HepG2 (cell line): ENCODE measurements around the gene CPNE1. TPM values are rescaled to one million over a fixed set of nuclear protein-coding genes. Genes with fewer than 3 reads are reported as not detected.

Experiments used
- ARHGAP35 ChIP-seq: sonication (generic); formaldehyde crosslinking; IDR thresholded peaks from 2 replicates; pipeline ENCODE4 v1.9.0; 2022; ENCODE audit warnings: mild to moderate bottlenecking, inconsistent platforms, moderate library complexity, missing genetic modification reagents, borderline replicate concordance
- ATF2 ChIP-seq: sonication (generic); formaldehyde crosslinking; IDR thresholded peaks from 2 replicates; pipeline ENCODE4 v1.4.0; 2020; ENCODE audit warnings: missing genetic modification reagents
- FOXC1 ChIP-seq: sonication (generic); formaldehyde crosslinking; IDR thresholded peaks from 2 replicates; pipeline ENCODE4 v1.8.0; 2022; ENCODE audit warnings: mild to moderate bottlenecking, missing genetic modification reagents, borderline replicate concordance
- KDM5A ChIP-seq: fragments of 200-600 bp; sonication (generic); IDR thresholded peaks from 2 replicates; pipeline ENCODE4 v1.7.0; 2018; ENCODE audit warnings: antibody characterized with exemption, mild to moderate bottlenecking, low read length, borderline replicate concordance
- NR1H2 ChIP-seq: sonication (generic); formaldehyde crosslinking; IDR thresholded peaks from 2 replicates; pipeline ENCODE4 v1.8.1; 2022; ENCODE audit warnings: low read depth, missing genetic modification reagents, borderline replicate concordance
- SKIL ChIP-seq: sonication (generic); formaldehyde crosslinking; IDR thresholded peaks from 2 replicates; pipeline ENCODE4 v1.8.0; 2022; ENCODE audit warnings: missing genetic modification reagents, mild to moderate bottlenecking, moderate library complexity, borderline replicate concordance
- SUZ12 ChIP-seq: fragments of 150-350 bp; IDR thresholded peaks from 2 replicates; pipeline ENCODE4 v1.6.1; 2014; ENCODE audit warnings: low read depth, low read length
- TEAD3 ChIP-seq: optimal IDR thresholded peaks from 2 replicates; pipeline ENCODE3; 2016; ENCODE audit warnings: borderline replicate concordance
- ZMYM3 ChIP-seq: sonication (generic); formaldehyde crosslinking; IDR thresholded peaks from 2 replicates; pipeline ENCODE4 v1.5.1; 2020; ENCODE audit warnings: mild to moderate bottlenecking, missing genetic modification reagents
- ZNF234 ChIP-seq: sonication (generic); formaldehyde crosslinking; conservative IDR thresholded peaks from 2 replicates; pipeline ENCODE4 v1.5.1; 2020; ENCODE audit warnings: mild to moderate bottlenecking, missing genetic modification reagents
- ZNF501 ChIP-seq: sonication (generic); formaldehyde crosslinking; IDR thresholded peaks from 2 replicates; pipeline ENCODE4 v1.5.1; 2020; ENCODE audit warnings: mild to moderate bottlenecking, moderate library complexity, missing genetic modification reagents
- ZNF619 ChIP-seq: sonication (generic); formaldehyde crosslinking; IDR thresholded peaks from 2 replicates; pipeline ENCODE4 v1.4.0; 2020; ENCODE audit warnings: mild to moderate bottlenecking, missing genetic modification reagents
- ZUFSP ChIP-seq: sonication (generic); formaldehyde crosslinking; IDR thresholded peaks from 2 replicates; pipeline ENCODE4 v1.9.0; 2021; ENCODE audit warnings: missing genetic modification reagents, mild to moderate bottlenecking, borderline replicate concordance
- ZXDC ChIP-seq: sonication (generic); formaldehyde crosslinking; IDR thresholded peaks from 2 replicates; pipeline ENCODE4 v1.5.0; 2020; ENCODE audit warnings: mild to moderate bottlenecking, missing genetic modification reagents
- polyA plus RNA-seq, 8 experiments: library from polyadenylated mRNA; depleted of rRNA in 3 of 8; stranded (reverse) in 7 of 8; unstranded in 1 of 8; fragments of >200 nt; fragmentation: Illumina TruSeq in 4 of 8; extraction: Trizol in 4 of 8; gene quantifications; 2 replicates each; pipeline versions ENCODE4 v1.2.1 to v1.2.3, GENCODE V29; 2011 to 2016; ENCODE audit warnings: low read depth in 4 of 8, missing spikeins in 1 of 8, mixed read lengths in 1 of 8; ENCODE audit not compliant: insufficient read depth in 1 of 8
- total RNA-seq, 5 experiments: library from RNA; depleted of rRNA; stranded (reverse); fragments of >200 nt; fragmentation: Illumina TruSeq; extraction: Trizol; gene quantifications; 2 replicates each; pipeline ENCODE4 v1.2.3, GENCODE V29; 2016; ENCODE audit warnings: low read depth in 1 of 5
- TF ChIP-seq, protein P1 (sequence below): sonication (generic); formaldehyde crosslinking; IDR thresholded peaks from 2 replicates; pipeline ENCODE4; 2020; ENCODE audit warnings: missing genetic modification reagents, mild to moderate bottlenecking, borderline replicate concordance
- TF ChIP-seq, protein P2 (sequence below): sonication (generic); formaldehyde crosslinking; IDR thresholded peaks from 2 replicates; pipeline ENCODE4 v1.4.0; 2020; ENCODE audit warnings: missing genetic modification reagents

The CPNE1 gene
- total and polyA plus RNA-seq, 2 of the 13 experiments (the other 11 are each of a cell fraction or from before 2014, with no cell fraction given), result 408 to 431 TPM

DNA sequence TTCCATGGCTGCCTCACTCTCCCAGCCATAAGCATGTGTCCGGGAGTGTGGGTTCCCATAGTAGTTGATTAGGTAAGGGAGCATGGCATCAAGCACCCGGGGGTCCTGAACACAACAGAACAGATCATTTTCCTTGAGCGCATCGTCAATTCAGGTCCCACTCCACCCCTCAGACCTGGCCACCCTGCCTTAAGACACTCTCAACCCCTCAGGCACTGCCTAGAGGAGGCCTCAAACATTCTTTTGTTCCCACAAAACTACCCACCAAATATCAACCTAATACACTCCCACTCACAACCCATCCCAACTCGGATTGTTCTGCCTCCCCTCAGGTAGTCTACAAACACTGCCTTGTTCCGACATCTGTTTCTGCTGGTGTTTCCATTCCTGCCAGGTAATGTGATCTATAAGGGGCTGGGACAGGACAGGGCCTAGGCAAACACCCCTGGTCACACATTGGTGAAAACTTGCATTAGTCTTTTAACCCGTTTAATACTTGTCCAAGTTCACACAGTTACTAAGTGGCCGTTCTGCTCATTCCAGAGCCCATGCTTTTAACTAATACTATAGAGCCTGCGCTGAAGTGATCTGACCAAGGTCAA, 33.1 kb upstream of the CPNE1 start (continued):
- TF ChIP-seq SKIL (CRISPR knock-in tag) (no peak), ZNF501 (no peak; the same call in 1 of the 2 replicates), ATF2 (CRISPR knock-in tag) (peak; percentile 39; the same call in 1 of the 2 replicates), TEAD3 (CRISPR knock-in tag) (no peak), KDM5A (no peak), ZXDC (CRISPR knock-in tag) (0 out of 2 replicates have a peak, but pooled peaks have one; percentile 66), ZMYM3 (CRISPR knock-in tag) (no peak), SUZ12 (no peak), FOXC1 (0 out of 2 replicates have a peak, but pooled peaks have one; percentile 22), ZUFSP (CRISPR knock-in tag) (no peak), ARHGAP35 (no peak), NR1H2 (CRISPR knock-in tag) (no peak; the same call in 1 of the 2 replicates), ZNF234 (no peak), ZNF619 (no peak)
- TF ChIP-seq, protein P1, sequence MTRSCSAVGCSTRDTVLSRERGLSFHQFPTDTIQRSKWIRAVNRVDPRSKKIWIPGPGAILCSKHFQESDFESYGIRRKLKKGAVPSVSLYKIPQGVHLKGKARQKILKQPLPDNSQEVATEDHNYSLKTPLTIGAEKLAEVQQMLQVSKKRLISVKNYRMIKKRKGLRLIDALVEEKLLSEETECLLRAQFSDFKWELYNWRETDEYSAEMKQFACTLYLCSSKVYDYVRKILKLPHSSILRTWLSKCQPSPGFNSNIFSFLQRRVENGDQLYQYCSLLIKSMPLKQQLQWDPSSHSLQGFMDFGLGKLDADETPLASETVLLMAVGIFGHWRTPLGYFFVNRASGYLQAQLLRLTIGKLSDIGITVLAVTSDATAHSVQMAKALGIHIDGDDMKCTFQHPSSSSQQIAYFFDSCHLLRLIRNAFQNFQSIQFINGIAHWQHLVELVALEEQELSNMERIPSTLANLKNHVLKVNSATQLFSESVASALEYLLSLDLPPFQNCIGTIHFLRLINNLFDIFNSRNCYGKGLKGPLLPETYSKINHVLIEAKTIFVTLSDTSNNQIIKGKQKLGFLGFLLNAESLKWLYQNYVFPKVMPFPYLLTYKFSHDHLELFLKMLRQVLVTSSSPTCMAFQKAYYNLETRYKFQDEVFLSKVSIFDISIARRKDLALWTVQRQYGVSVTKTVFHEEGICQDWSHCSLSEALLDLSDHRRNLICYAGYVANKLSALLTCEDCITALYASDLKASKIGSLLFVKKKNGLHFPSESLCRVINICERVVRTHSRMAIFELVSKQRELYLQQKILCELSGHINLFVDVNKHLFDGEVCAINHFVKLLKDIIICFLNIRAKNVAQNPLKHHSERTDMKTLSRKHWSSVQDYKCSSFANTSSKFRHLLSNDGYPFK (CRISPR knock-in tag), result no peak
- TF ChIP-seq, protein P2, sequence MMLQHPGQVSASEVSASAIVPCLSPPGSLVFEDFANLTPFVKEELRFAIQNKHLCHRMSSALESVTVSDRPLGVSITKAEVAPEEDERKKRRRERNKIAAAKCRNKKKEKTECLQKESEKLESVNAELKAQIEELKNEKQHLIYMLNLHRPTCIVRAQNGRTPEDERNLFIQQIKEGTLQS, result no peak
